HEK293 (cell line): ENCODE results near the gene CLDN7.

Source experiments
- CTCF ChIA-PET: fragments of 350-600 bp; formaldehyde crosslinking; extraction: SDS; loops from one replicate; lab custom pipeline; 2021; ENCODE audit warnings: antibody characterized with exemption; lab: Yijun Ruan, JAX
- POLR2A ChIA-PET: fragments of 300-600 bp; formaldehyde crosslinking; extraction: SDS; loops from one replicate; lab custom pipeline; 2020; ENCODE audit warnings: antibody characterized with exemption, inconsistent platforms; lab: Yijun Ruan, JAX
- H3K27ac ChIP-seq: fragments of 200-500 bp; sonication (Bioruptor generic); 2 replicates; pipeline ENCODE4 v1.5.1; 2014; ENCODE audit warnings: low read depth, low read length, control low read depth, inconsistent platforms; ENCODE audit errors: extremely low read depth
- H3K36me3 ChIP-seq, 2 experiments: fragments of 200-500 bp in 1 of 2; sonication (Bioruptor generic) in 1 of 2; 1 replicate in 1 of 2; 2 replicates in 1 of 2; pipeline ENCODE4 v1.5.1; 2014 to 2017; ENCODE audit warnings: inconsistent platforms in 2 of 2, low read length in 2 of 2; ENCODE audit not compliant: control insufficient read depth in 2 of 2, insufficient read depth in 1 of 2
- H3K4me1 ChIP-seq: fragments of 200-500 bp; sonication (Bioruptor generic); 2 replicates; pipeline ENCODE4 v1.5.1; 2014; ENCODE audit warnings: mild to moderate bottlenecking, low read length, inconsistent platforms; ENCODE audit not compliant: control insufficient read depth, insufficient read depth
- H3K4me3 ChIP-seq: 2 replicates; pipeline ENCODE4 v1.5.1; 2011; ENCODE audit warnings: low read depth, mild to moderate bottlenecking, control low read depth, low read length, moderate library complexity
- H3K9me3 ChIP-seq: fragments of 200-500 bp; sonication (Bioruptor generic); 2 replicates; pipeline ENCODE4 v1.5.1; 2014; ENCODE audit warnings: low read depth, low read length, inconsistent platforms; ENCODE audit not compliant: control insufficient read depth, insufficient read depth
- HOXD13 ChIP-seq: sonication (generic); formaldehyde crosslinking; IDR thresholded peaks from 2 replicates; pipeline ENCODE4 v1.8.0; 2022; ENCODE audit warnings: missing genetic modification reagents, borderline replicate concordance
- KLF1 ChIP-seq: fragments of 450-650 bp; formaldehyde crosslinking; IDR thresholded peaks from 2 replicates; pipeline ENCODE4 v1.5.1; 2016; ENCODE audit warnings: missing biosample characterization, missing genetic modification characterization
- KLF9 ChIP-seq: fragments of 450-650 bp; formaldehyde crosslinking; IDR thresholded peaks from 2 replicates; pipeline ENCODE4 v1.5.1; 2016; ENCODE audit warnings: missing biosample characterization, missing genetic modification characterization, low read depth
- MEIS1 ChIP-seq: sonication (generic); formaldehyde crosslinking; IDR thresholded peaks from 2 replicates; pipeline ENCODE4 v1.8.1; 2022; ENCODE audit warnings: missing genetic modification reagents, mild to moderate bottlenecking, borderline replicate concordance
- PRDM1 ChIP-seq: fragments of 450-650 bp; formaldehyde crosslinking; IDR thresholded peaks from 2 replicates; pipeline ENCODE4; 2016; ENCODE audit warnings: missing biosample characterization, missing genetic modification characterization
- SCRT1 ChIP-seq: fragments of 450-650 bp; formaldehyde crosslinking; IDR thresholded peaks from 2 replicates; pipeline ENCODE4 v1.5.1; 2016; ENCODE audit warnings: missing biosample characterization, missing genetic modification characterization, borderline replicate concordance
- TCF7L2 ChIP-seq: IDR thresholded peaks from 2 replicates; pipeline ENCODE4 v1.6.1; 2011; ENCODE audit warnings: low read depth, mild to moderate bottlenecking, inconsistent platforms, low read length, moderate library complexity, borderline replicate concordance
- ZBTB1 ChIP-seq: fragments of 450-650 bp; formaldehyde crosslinking; IDR thresholded peaks from 2 replicates; pipeline ENCODE4 v1.5.1; 2016; ENCODE audit warnings: missing biosample characterization, missing genetic modification characterization
- ZNF16 ChIP-seq: fragments of 450-650 bp; formaldehyde crosslinking; IDR thresholded peaks from 2 replicates; pipeline ENCODE4 v1.5.1; 2016; ENCODE audit warnings: low read depth, missing biosample characterization, missing genetic modification characterization
- ZNF175 ChIP-seq: fragments of 450-650 bp; formaldehyde crosslinking; IDR thresholded peaks from 2 replicates; pipeline ENCODE4 v1.5.1; 2016; ENCODE audit warnings: missing biosample characterization, missing genetic modification characterization
- ZNF248 ChIP-seq: fragments of 450-650 bp; formaldehyde crosslinking; IDR thresholded peaks from 2 replicates; pipeline ENCODE4 v1.5.1; 2017; ENCODE audit warnings: missing biosample characterization, missing genetic modification characterization
- ZNF350 ChIP-seq: fragments of 450-650 bp; formaldehyde crosslinking; IDR thresholded peaks from 2 replicates; pipeline ENCODE4 v1.5.0; 2017; ENCODE audit warnings: missing biosample characterization, mild to moderate bottlenecking, missing genetic modification characterization
- ZNF394 ChIP-seq: fragments of 450-650 bp; formaldehyde crosslinking; IDR thresholded peaks from 2 replicates; pipeline ENCODE4 v1.5.1; 2016; ENCODE audit warnings: missing biosample characterization, missing genetic modification characterization, mild to moderate bottlenecking, moderate library complexity, borderline replicate concordance
- ZNF510 ChIP-seq: fragments of 450-650 bp; formaldehyde crosslinking; IDR thresholded peaks from 2 replicates; pipeline ENCODE4 v1.5.1; 2018; ENCODE audit warnings: mild to moderate bottlenecking, missing genetic modification characterization, missing biosample characterization; ENCODE audit not compliant: insufficient replicate concordance
- ZNF530 ChIP-seq: fragments of 450-650 bp; formaldehyde crosslinking; IDR thresholded peaks from 2 replicates; pipeline ENCODE4 v1.5.1; 2016; ENCODE audit warnings: low read depth, missing biosample characterization, missing genetic modification characterization
- ZNF600 ChIP-seq: fragments of 450-650 bp; formaldehyde crosslinking; IDR thresholded peaks from 2 replicates; pipeline ENCODE4 v1.5.1; 2016; ENCODE audit warnings: missing biosample characterization, missing genetic modification characterization
- ZNF624 ChIP-seq: fragments of 450-650 bp; formaldehyde crosslinking; IDR thresholded peaks from 2 replicates; pipeline ENCODE4 v1.5.1; 2017; ENCODE audit warnings: missing biosample characterization, missing genetic modification characterization
- ZNF660 ChIP-seq: fragments of 450-650 bp; IDR thresholded peaks from 2 replicates; pipeline ENCODE4 v1.5.1; 2018; ENCODE audit warnings: missing biosample characterization, mild to moderate bottlenecking, missing genetic modification characterization
- ZNF777 ChIP-seq: fragments of 450-650 bp; formaldehyde crosslinking; IDR thresholded peaks from 2 replicates; pipeline ENCODE4 v1.5.1; 2017; ENCODE audit warnings: missing biosample characterization, missing genetic modification characterization, borderline replicate concordance
- ZNF785 ChIP-seq: fragments of 450-650 bp; formaldehyde crosslinking; IDR thresholded peaks from 2 replicates; pipeline ENCODE4 v1.5.1; 2016; ENCODE audit warnings: missing biosample characterization, missing genetic modification characterization
- ZXDB ChIP-seq: fragments of 450-650 bp; formaldehyde crosslinking; IDR thresholded peaks from 2 replicates; pipeline ENCODE4 v1.5.1; 2016; ENCODE audit warnings: missing biosample characterization, missing genetic modification characterization
- TF ChIP-seq, protein P1 (sequence below): fragments of 450-650 bp; formaldehyde crosslinking; IDR thresholded peaks from 2 replicates; pipeline ENCODE4 v1.5.1; 2016; ENCODE audit warnings: missing biosample characterization, missing genetic modification characterization
- TF ChIP-seq, protein P2 (sequence below): fragments of 450-650 bp; formaldehyde crosslinking; IDR thresholded peaks from 2 replicates; pipeline ENCODE4 v1.5.1; 2016; ENCODE audit warnings: missing biosample characterization, missing genetic modification characterization

The CLDN7 gene

GRCh38 chr17:7224110-7224509 lies 38.2 kb downstream of the CLDN7 start (continued):
- TF ChIP-seq ZNF600 (no peak), ZNF624 (tag by site-specific recombination) (no peak), ZNF510 (tag by site-specific recombination) (no peak)

DNA sequence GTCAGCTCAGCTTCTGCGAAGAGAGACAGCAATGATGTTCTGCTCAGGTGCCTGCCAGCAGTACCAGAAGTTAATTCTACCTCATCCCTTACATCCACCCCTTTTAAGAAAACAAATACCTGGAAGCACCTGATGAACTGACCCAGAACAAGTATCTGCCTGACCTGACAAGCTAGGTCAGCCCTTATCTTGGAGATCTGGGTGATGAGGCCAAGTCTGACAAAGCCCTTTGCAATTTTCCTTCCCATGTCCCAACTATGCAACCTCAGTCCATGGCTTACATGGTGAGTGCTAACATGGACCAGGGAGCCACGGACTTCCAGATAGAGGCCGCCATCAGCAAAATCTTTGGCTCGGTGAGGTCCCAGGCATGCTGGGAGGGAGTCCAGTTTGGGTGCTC lies 38.9 kb downstream of the CLDN7 start:
- CTCF ChIA-PET = interaction anchor here (1.3 kb wide), 1 partner anchor 9 kb away, joined by 7 read pairs; no protein-coding TSS in a partner anchor
- H3K27ac ChIP-seq = no peak overlapping the region
- H3K36me3 ChIP-seq = peaks cover 22 to 74% of the 10 kb centered on the region in 2 experiments
- H3K9me3 ChIP-seq = no peaks in the 10 kb centered on the region
- POLR2A ChIA-PET = interaction anchor here (1.0 to 9.8 kb wide), 4 partner anchors 9 to 106 kb away, joined by 3 to 284 read pairs (median 6); partner anchors contain the start of genes DVL2, GABARAP, NEURL4 and PHF23
- no peaks in the 10 kb centered on the region for H3K4me1 ChIP-seq
- TF ChIP-seq ZNF785 (tag by site-specific recombination) = no peak
- no peak for TF ChIP-seq ZNF350 (tag by site-specific recombination)
- TF ChIP-seq ZNF175 = no peak
- TF ChIP-seq TCF7L2 = no peak
- TF ChIP-seq KLF9 (tag by site-specific recombination) = no peak
- no peak for TF ChIP-seq HOXD13 (CRISPR knock-in tag)
- no peak for TF ChIP-seq ZNF248 (tag by site-specific recombination)
- no peak for TF ChIP-seq ZBTB1 (tag by site-specific recombination)
- TF ChIP-seq ZNF777 (tag by site-specific recombination) = no peak
- no peak overlapping the region for H3K4me3 ChIP-seq

GRCh38 chr17:7222972-7223292 lies 39.3 kb downstream of the CLDN7 start:
- TF ChIP-seq ZXDB (tag by site-specific recombination) = no peak
- TF ChIP-seq ZNF394 (tag by site-specific recombination) = peak; percentile 81; the same call in 1 of the 2 replicates
- H3K4me3 ChIP-seq = no peak overlapping the region
- POLR2A ChIA-PET = interaction anchor here (1.0 to 9.8 kb wide), 5 partner anchors 9 to 106 kb away, joined by 3 to 284 read pairs (median 10); partner anchors contain the start of genes DVL2, GABARAP, GPS2 and NEURL4
- H3K27ac ChIP-seq = 0 out of 2 replicates have a peak overlapping the region, but pooled peaks have one; percentile 49
- CTCF ChIA-PET = interaction anchor here (1.3 kb wide), 1 partner anchor 9 kb away, joined by 7 read pairs; no protein-coding TSS in a partner anchor
- no peaks in the 10 kb centered on the region for H3K9me3 ChIP-seq
- peaks cover 20 to 70% of the 10 kb centered on the region in 2 experiments; a peak in 2 of 3 replicates for H3K36me3 ChIP-seq
- no peaks in the 10 kb centered on the region for H3K4me1 ChIP-seq

DNA sequence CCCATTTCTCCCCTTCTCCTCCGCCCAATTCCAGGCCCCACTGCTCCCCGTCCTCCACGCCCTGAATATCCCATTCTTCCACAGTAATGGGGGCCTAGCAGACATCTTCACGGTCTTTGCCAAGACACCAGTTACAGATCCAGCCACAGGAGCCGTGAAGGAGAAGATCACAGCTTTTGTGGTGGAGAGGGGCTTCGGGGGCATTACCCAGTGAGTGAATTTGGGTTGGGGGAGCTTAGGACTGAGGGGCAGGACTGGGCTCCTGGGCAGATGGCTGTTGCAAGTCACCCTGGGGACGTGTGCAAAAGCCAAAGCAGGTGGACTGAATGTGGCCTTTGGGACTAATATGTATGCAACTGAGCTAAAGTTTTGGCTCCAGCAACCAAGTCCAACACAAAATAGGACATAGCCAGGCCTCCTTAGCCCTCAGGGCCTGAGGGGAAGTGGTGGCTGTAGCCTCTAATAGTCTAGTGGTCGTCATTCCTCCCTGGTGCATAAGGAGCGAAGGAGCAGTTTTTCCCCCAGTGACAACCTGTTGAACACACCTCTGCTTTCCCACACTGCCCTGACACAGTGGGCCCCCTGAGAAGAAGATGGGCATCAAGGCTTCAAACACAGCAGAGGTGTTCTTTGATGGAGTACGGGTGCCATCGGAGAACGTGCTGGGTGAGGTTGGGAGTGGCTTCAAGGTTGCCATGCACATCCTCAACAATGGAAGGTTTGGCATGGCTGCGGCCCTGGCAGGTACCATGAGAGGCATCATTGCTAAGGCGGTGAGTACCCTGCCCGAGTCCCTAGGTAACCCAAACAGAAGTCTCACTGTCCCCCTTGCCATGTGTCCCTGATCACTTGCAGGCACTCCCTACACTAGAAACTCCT lies 39.9 kb downstream of the CLDN7 start:
- POLR2A ChIA-PET = interaction anchor here (0.7 to 9.8 kb wide), 10 partner anchors 8 to 213 kb away, joined by 3 to 284 read pairs (median 12); partner anchors contain the start of genes CTDNEP1, DVL2, ELP5 and GABARAP
- Histone ChIP-seq H3K36me3 (peaks cover 20 to 64% of the 10 kb centered on the region in 2 experiments; a peak in 2 of 3 replicates), H3K4me3 (no peak overlapping the region)
- no peak for TF ChIP-seq ZNF16 (tag by site-specific recombination)
- no peak for TF ChIP-seq MEIS1 (CRISPR knock-in tag)
- no peak for TF ChIP-seq PRDM1
- no peak for TF ChIP-seq ZNF660 (tag by site-specific recombination)
- TF ChIP-seq KLF1 = no peak
- TF ChIP-seq, protein P1, sequence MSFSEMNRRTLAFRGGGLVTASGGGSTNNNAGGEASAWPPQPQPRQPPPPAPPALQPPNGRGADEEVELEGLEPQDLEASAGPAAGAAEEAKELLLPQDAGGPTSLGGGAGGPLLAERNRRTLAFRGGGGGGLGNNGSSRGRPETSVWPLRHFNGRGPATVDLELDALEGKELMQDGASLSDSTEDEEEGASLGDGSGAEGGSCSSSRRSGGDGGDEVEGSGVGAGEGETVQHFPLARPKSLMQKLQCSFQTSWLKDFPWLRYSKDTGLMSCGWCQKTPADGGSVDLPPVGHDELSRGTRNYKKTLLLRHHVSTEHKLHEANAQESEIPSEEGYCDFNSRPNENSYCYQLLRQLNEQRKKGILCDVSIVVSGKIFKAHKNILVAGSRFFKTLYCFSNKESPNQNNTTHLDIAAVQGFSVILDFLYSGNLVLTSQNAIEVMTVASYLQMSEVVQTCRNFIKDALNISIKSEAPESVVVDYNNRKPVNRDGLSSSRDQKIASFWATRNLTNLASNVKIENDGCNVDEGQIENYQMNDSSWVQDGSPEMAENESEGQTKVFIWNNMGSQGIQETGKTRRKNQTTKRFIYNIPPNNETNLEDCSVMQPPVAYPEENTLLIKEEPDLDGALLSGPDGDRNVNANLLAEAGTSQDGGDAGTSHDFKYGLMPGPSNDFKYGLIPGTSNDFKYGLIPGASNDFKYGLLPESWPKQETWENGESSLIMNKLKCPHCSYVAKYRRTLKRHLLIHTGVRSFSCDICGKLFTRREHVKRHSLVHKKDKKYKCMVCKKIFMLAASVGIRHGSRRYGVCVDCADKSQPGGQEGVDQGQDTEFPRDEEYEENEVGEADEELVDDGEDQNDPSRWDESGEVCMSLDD = 0 out of 2 replicates have a peak, but pooled peaks have one; percentile 18
- peak; percentile 97 for TF ChIP-seq SCRT1
- TF ChIP-seq, protein P2, sequence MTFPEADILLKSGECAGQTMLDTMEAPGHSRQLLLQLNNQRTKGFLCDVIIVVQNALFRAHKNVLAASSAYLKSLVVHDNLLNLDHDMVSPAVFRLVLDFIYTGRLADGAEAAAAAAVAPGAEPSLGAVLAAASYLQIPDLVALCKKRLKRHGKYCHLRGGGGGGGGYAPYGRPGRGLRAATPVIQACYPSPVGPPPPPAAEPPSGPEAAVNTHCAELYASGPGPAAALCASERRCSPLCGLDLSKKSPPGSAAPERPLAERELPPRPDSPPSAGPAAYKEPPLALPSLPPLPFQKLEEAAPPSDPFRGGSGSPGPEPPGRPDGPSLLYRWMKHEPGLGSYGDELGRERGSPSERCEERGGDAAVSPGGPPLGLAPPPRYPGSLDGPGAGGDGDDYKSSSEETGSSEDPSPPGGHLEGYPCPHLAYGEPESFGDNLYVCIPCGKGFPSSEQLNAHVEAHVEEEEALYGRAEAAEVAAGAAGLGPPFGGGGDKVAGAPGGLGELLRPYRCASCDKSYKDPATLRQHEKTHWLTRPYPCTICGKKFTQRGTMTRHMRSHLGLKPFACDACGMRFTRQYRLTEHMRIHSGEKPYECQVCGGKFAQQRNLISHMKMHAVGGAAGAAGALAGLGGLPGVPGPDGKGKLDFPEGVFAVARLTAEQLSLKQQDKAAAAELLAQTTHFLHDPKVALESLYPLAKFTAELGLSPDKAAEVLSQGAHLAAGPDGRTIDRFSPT (tag by site-specific recombination) = peak; percentile 40; the same call in 1 of the 2 replicates
- no peak for TF ChIP-seq ZNF530 (tag by site-specific recombination)

More for the DNA sequence above, 39.9 kb downstream of the CLDN7 start:
- Histone ChIP-seq H3K27ac (peak overlapping the region; percentile 49; the same call in 1 of the 2 replicates), H3K9me3 (no peaks in the 10 kb centered on the region), H3K4me1 (peaks cover 3% of the 10 kb centered on the region; the same call in 1 of the 2 replicates)
- CTCF ChIA-PET = interaction anchor here (0.6 to 4.2 kb wide), 5 partner anchors 8 to 581 kb away, joined by 3 to 34 read pairs (median 7); no protein-coding TSS in a partner anchor
